Tibial nerve (tissue), 4 donors: ENCODE data around the gene UBE2N.

Experiments
- CTCF ChIP-seq, 5 experiments: fragments of 200-600 bp in 3 of 5; fragments of 450-650 bp in 2 of 5; sonication (generic) in 3 of 5; IDR thresholded peaks; one replicate each; pipeline ENCODE4 v1.5.1; 2016 to 2019; ENCODE audit warnings: antibody characterized with exemption in 5 of 5, mild to moderate bottlenecking in 3 of 5, moderate library complexity in 2 of 5
- EP300 ChIP-seq, 2 donors: sonication (generic); formaldehyde crosslinking; IDR thresholded peaks; one replicate each; pipeline ENCODE4 v1.6.1; 2017; ENCODE audit warnings: antibody characterized with exemption in 2 of 2, mild to moderate bottlenecking in 1 of 2

- TF ChIP-seq CTCF (IDR thresholded peaks at IDR 0.05): no peak
- no peak for TF ChIP-seq EP300 (IDR thresholded peaks at IDR 0.05)
These were observed 12.3 kb downstream of the UBE2N start for GRCh38 chr12:93429448-93429847.
